HL-60/S4 (cell line): ENCODE measurements around the gene DPH7.
"Not testable (repeated sequence)": the region's sequence is repeated elsewhere in the genome, so short reads cannot be mapped to it uniquely, and the experiment has no call there.

Experiments used
- in situ Hi-C: fragments of 300-500 bp; cut with MboI; formaldehyde crosslinking; loops from 2 replicates; pipeline ENCODE4 v1.14.3; 2022; ENCODE audit warnings: low sequenced_read_pairs

Gene DPH7

DNA sequence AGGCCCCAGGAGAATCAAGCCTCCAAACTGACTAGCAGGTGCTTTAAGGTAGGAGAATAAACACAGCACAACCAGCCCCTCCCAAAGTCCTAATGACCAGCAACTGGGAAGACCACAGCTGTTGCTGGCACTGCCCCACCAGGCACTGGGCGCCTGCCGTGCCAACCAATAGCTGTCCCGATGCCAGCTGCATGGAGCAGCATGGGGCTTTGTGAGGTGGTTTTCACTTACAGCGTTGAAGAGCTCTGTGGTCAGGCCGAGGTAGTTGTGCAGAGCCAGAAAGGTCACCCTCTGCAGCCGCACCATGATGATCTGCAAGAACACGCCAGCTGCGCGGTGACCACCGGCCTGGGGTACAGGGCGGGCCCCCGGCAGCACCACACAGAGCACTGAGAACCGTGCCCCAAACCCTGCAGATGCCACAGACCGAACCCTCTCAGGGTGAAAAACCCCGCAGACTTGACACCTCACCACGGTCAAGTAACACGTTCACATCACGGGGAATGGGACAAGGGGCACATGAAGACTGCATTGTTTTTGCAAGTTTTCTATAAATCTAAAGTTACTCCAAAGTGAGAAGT is 57.2 kb downstream of the DPH7 start:
- in situ Hi-C loops: loop anchor here (10.0 kb wide), 1 partner anchor 227 kb away; no protein-coding TSS in a partner anchor

- in situ Hi-C loops: loop anchor here (10.0 kb wide), 1 partner anchor 226 kb away; no protein-coding TSS in a partner anchor
Observed at GRCh38 chr9:137520614-137521404, 57.9 kb downstream of the DPH7 start.

- in situ Hi-C loops: no loop called here
Observed at GRCh38 chr9:137519553-137519952, 59.2 kb downstream of the DPH7 start.

GRCh38 chr9:137518661-137519459 is 59.9 kb downstream of the DPH7 start:
- in situ Hi-C loops: not testable (repeated sequence)

- in situ Hi-C loops: no loop called here
Observed at GRCh38 chr9:137516144-137516917, 62.4 kb downstream of the DPH7 start.

DNA sequence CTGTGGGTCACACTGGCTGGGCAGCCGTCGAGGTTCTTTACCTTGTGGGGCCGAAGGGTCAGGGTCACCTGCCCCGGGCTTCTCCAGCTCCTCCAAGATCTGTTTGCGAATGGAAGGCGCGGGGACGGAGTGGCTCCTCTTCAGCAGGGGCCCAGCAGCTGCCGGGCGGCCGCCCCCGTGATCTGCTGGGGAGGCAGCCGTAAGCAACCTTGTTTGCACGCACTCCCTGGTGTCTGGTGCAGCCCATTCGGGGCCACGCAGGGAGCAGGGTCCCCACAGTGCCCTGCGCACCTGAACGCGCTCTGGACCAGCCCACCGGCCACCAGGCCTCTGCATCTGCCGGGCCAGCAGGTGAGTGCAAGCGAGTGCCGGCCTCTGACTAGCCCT is 63.4 kb downstream of the DPH7 start:
- in situ Hi-C loops: no loop called here

DNA sequence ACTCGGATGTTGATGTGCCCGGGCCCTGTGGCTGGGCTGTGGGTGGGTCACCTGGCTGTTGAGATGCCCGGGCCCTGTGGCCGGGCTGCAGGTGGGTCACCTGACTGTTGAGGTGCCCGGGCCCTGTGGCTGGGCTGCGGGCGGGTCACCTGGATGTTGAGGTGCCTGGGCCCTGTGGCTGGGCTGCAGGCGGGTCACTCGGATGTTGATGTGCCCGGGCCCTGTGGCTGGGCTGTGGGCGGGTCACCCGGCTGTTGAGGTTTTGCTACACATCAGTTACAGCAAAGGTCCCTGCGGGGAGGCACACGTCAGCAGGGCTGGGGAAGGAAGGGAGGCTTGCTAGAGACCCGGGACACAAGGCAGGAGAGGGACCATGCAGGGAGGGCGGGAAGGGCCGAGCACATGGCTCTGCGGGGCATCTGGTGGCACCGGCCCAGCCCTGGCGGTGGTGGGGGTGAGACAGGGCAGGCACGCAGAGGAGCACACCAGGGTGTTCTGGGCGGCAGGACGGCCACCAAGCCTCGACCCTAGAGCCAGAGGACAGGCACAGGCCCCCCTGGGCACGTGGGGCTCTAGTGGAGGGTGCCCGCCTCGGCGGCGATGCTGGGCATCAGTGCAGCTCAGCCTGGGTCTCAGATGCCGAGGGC is 63.9 kb downstream of the DPH7 start:
- in situ Hi-C loops: no loop called here

DNA sequence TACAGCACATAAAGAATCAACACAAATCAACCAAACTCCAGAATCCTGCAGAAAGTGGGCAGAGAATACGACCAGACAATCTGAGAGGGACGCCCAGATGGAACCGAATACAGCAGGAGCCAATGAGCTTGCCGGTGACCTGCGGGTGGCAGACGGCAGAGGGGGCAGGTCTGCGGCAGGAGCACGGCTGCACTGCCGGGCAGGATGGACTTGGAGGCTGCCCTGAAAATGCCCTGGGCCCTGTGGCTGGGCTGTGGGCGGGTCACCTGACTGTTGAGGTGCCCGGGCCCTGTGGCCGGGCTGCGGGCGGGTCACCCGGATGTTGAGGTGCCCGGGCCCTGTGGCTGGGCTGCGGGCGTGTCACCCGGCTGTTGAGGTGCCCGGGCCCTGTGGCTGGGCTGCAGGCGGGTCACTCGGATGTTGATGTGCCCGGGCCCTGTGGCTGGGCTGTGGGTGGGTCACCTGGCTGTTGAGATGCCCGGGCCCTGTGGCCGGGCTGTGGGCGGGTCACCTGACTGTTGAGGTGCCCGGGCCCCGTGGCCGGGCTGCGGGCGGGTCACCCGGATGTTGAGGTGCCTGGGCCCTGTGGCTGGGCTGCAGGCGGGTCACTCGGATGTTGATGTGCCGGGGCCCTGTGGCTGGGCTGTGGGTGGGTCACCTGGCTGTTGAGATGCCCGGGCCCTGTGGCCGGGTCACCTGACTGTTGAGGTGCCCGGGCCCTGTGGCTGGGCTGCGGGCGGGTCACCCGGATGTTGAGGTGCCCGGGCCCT is 64.7 kb downstream of the DPH7 start:
- in situ Hi-C loops: not testable (repeated sequence)

- in situ Hi-C loops: not testable (repeated sequence)
Observed at GRCh38 chr9:137513136-137513535, 65.6 kb downstream of the DPH7 start.

DNA sequence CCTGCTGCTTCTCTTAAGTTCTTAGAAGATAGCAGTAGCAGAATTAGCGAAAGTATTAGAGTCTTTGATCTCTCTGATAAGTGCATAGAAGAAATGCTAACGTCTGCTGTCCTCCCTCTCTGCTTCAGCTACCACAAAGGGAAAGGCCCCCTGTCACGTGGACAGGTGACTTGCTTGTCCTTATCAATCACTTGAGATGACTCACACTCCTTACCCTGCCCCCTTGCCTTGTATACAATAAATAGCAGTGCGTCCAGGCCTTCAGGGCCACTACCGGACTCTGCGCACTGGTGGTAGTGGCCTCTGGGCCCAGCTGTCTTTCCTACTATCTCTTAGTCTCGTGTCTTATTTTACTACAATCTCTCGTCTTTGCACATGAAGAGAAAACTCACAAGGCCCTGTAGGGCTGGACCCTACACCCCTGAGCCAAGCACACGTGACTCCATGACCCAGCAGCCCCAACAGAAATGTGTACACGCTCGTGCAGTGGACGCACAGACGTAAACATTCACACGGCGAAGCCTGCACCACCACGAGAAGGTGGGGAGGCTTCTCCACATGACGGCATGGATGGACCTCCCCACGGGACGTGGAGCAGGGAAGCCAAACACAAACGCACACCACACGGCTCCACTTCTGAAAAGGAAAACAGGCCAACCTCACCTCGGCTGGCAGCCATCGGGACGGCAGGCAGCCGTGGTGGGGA is 66.8 kb downstream of the DPH7 start:
- in situ Hi-C loops: no loop called here

- in situ Hi-C loops: not testable (repeated sequence)
Observed at GRCh38 chr9:137511126-137511525, 67.6 kb downstream of the DPH7 start.

- in situ Hi-C loops: no loop called here
Observed at GRCh38 chr9:137509198-137509597, 69.5 kb downstream of the DPH7 start.

DNA sequence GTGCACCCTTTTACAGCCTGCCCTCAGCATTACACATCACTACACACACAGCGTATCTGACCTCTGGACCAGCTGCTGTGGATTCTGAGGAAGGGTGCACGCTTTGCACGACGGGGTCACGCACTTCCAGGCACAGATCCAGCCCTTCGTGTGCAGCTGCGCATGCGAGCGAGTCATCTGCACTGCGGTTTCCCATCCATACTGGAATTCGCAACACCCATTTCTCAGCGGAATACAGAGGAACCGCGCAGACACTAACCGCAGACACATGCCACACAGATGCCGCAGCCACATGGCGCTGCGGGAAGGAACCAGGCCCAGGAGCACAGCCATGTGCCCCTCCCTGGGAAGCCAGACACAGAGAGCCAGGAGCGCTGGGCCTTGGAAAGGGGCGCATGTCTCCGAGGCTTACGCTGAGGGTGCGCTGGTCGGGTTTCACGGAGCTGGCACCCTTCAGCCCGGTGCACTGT is 72.0 kb downstream of the DPH7 start:
- in situ Hi-C loops: no loop called here

- in situ Hi-C loops: no loop called here
Observed at GRCh38 chr9:137506274-137506673, 72.5 kb downstream of the DPH7 start.

- in situ Hi-C loops: no loop called here
Observed at GRCh38 chr9:137505421-137506140, 73.1 kb downstream of the DPH7 start.
